ENCODE results near the gene TTC9.

Gene TTC9

DNA sequence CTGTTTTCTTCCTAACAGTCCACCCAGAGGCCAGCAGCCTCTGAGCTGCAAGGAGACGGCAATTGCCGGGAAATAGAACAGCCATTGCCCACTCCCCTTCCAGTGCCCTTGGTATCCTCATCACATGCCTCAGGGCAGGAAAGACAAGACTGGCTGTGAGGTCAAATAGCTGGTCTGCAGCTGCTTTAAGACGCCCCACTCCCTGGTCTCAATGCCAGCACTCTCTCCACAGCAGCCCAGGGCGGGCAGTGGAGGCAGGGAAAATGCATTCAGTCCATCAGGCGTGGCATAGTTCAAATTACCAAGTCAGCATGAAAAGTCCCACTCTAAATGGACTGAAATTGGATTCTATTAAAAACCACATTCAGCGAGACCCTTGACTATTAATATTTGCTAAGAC lies 35.6 kb downstream of the TTC9 start:
- Histone ChIP-seq H3K9me3 (ENCODE audit: control insufficient read depth, insufficient read depth, low read length) (no peaks in the 10 kb centered on the region), H3K27me3 (ENCODE audit: control insufficient read depth, insufficient read depth, low read length) (no peaks in the 10 kb centered on the region), H3K36me3 (ENCODE audit: control insufficient read depth, insufficient read depth, low read length) (peaks cover 9% of the 10 kb centered on the region), H3K4me1 (ENCODE audit: control insufficient read depth, insufficient read depth, low read length) (no peaks in the 10 kb centered on the region), H3K4me3 (ENCODE audit: low read depth, low read length) (no peak overlapping the region), H3K9ac (ENCODE audit: low read depth, low read length) (no peak overlapping the region), H3K27ac (ENCODE audit: low read depth, low read length) (no peak overlapping the region)

GRCh38 chr14:70680748-70681147 lies 39.0 kb downstream of the TTC9 start:
- Histone ChIP-seq H3K9ac (ENCODE audit: low read depth, low read length) (no peak overlapping the region), H3K36me3 (ENCODE audit: control insufficient read depth, insufficient read depth, low read length) (no peaks in the 10 kb centered on the region), H3K9me3 (ENCODE audit: control insufficient read depth, insufficient read depth, low read length) (no peaks in the 10 kb centered on the region), H3K4me1 (ENCODE audit: control insufficient read depth, insufficient read depth, low read length) (peaks cover 7% of the 10 kb centered on the region), H3K27me3 (ENCODE audit: control insufficient read depth, insufficient read depth, low read length) (no peaks in the 10 kb centered on the region), H3K27ac (ENCODE audit: low read depth, low read length) (no peak overlapping the region), H3K4me3 (ENCODE audit: low read depth, low read length) (no peak overlapping the region)

DNA sequence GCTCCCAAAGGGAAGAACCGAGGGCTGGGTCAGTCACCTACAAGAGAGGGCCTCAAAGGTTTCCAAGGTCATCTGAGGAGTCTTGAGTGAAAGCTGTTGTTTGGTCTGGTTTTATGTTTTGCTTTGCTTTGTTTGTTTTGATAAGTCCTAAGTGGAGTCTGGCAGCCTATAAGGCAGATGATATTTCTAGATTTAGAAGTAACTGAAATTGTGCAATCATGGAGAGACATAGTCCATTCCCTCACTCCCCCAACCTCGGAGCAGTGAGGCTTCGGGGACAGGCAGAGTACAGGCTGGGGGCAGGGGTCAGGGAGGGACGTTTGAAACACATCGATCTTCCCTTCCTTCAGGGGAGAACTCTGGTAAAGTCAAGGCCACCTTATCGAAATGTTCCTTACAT lies 42.3 kb downstream of the TTC9 start:
- Histone ChIP-seq H3K4me3 (ENCODE audit: low read depth, low read length) (no peak overlapping the region), H3K27ac (ENCODE audit: low read depth, low read length) (no peak overlapping the region), H3K4me1 (ENCODE audit: control insufficient read depth, insufficient read depth, low read length) (peaks cover 26% of the 10 kb centered on the region), H3K9ac (ENCODE audit: low read depth, low read length) (no peak overlapping the region), H3K27me3 (ENCODE audit: control insufficient read depth, insufficient read depth, low read length) (no peaks in the 10 kb centered on the region), H3K9me3 (ENCODE audit: control insufficient read depth, insufficient read depth, low read length) (no peaks in the 10 kb centered on the region), H3K36me3 (ENCODE audit: control insufficient read depth, insufficient read depth, low read length) (no peaks in the 10 kb centered on the region)

DNA sequence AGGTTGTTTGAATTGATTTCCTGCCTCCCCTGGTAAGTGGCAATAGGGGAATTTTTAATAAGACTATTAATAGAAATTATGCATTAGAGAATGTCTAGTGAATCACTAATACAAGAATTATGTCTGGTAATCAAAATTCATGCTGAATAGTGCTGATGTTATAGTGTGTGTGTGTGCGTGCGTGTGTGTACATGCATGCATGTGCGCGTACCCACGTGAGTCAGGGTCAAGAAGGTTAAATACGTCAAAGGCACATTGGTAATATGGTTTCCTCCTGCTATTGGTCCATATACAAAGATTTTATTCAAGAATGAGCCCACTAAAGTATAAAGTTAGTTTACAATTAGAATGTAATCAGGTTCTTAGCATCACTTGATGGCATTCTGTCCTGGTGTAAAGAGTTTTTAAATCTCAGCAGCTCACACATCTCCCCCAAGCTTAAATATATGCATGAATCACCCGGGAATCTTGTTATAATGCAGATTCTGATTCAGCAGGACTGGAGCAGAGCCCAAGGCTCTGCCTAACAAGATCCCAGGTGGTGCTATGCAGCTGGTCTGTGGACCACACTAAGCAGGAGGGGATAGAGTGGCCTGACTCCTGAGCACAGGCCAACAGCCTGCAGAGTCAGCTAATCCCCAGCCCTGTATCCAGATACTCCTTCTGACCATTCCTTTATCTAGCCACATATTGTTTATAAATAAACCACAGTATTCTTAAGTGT lies 43.9 kb downstream of the TTC9 start:
- peak overlapping the region; percentile 38 for H3K27ac ChIP-seq (ENCODE audit: low read depth, low read length)

DNA sequence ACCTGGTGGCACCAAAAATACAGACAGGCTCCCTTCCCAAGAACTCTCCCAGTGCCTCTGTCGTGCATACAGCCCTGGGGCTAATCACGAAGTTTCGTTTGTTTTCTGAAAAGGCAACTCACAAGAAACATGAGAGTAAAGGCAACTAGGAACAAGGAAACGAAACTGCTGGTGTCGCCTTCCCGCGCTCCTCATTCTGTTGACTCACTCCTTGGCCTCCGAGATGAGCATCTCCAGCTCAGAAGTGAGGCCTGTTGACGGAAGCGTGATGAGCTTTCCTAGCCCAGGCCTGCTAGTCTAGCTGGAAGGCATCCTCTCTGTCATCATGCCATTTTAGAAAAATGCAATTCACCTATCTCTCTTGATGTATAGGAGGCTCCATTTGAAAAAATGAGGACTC lies 50.5 kb downstream of the TTC9 start:
- no peaks in the 10 kb centered on the region for H3K27me3 ChIP-seq (ENCODE audit: control insufficient read depth, insufficient read depth, low read length)
- no peaks in the 10 kb centered on the region for H3K36me3 ChIP-seq (ENCODE audit: control insufficient read depth, insufficient read depth, low read length)
- no peak overlapping the region for H3K4me3 ChIP-seq (ENCODE audit: low read depth, low read length)
- H3K9me3 ChIP-seq (ENCODE audit: control insufficient read depth, insufficient read depth, low read length), result no peaks in the 10 kb centered on the region
- peaks cover 4% of the 10 kb centered on the region; the same call in 1 of the 2 replicates for H3K4me1 ChIP-seq (ENCODE audit: control insufficient read depth, insufficient read depth, low read length)
- no peak overlapping the region for H3K27ac ChIP-seq (ENCODE audit: low read depth, low read length)
- H3K9ac ChIP-seq (ENCODE audit: low read depth, low read length), result no peak overlapping the region

More for the DNA sequence above, 43.9 kb downstream of the TTC9 start:
- H3K4me1 ChIP-seq (ENCODE audit: control insufficient read depth, insufficient read depth, low read length), result peaks cover 26% of the 10 kb centered on the region
- H3K4me3 ChIP-seq (ENCODE audit: low read depth, low read length), result no peak overlapping the region
- H3K9me3 ChIP-seq (ENCODE audit: control insufficient read depth, insufficient read depth, low read length), result no peaks in the 10 kb centered on the region
- H3K36me3 ChIP-seq (ENCODE audit: control insufficient read depth, insufficient read depth, low read length), result no peaks in the 10 kb centered on the region
- H3K27me3 ChIP-seq (ENCODE audit: control insufficient read depth, insufficient read depth, low read length), result no peaks in the 10 kb centered on the region
- H3K9ac ChIP-seq (ENCODE audit: low read depth, low read length), result no peak overlapping the region; the same call in 1 of the 2 replicates

GRCh38 chr14:70696026-70696425 lies 54.3 kb downstream of the TTC9 start:
- H3K27me3 ChIP-seq (ENCODE audit: control insufficient read depth, insufficient read depth, low read length), result no peaks in the 10 kb centered on the region
- no peaks in the 10 kb centered on the region for H3K9me3 ChIP-seq (ENCODE audit: control insufficient read depth, insufficient read depth, low read length)
- H3K36me3 ChIP-seq (ENCODE audit: control insufficient read depth, insufficient read depth, low read length), result no peaks in the 10 kb centered on the region
- H3K4me1 ChIP-seq (ENCODE audit: control insufficient read depth, insufficient read depth, low read length), result no peaks in the 10 kb centered on the region; the same call in 1 of the 2 replicates
- H3K27ac ChIP-seq (ENCODE audit: low read depth, low read length), result no peak overlapping the region
- H3K9ac ChIP-seq (ENCODE audit: low read depth, low read length), result no peak overlapping the region
- H3K4me3 ChIP-seq (ENCODE audit: low read depth, low read length), result no peak overlapping the region

DNA sequence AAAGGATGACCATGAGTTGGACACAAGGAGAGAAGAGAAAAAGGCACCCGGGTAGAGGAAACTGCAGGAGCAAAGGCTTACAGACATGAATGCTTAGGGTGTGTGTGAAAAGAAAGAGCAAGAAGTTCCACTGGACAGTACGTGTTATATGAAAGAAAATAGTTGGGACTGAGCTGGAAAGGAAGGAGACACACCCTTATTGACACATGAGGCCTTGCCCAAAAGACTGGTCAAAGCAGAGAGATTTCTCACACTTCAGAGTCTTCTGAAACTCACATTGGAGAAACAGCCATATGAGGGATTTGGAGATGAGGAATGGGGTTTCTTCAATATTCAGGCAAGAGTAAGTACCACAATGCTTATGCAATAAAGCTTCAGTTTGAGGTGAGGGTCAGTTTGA lies 56.0 kb downstream of the TTC9 start:
- Histone ChIP-seq H3K36me3 (ENCODE audit: control insufficient read depth, insufficient read depth, low read length) (no peaks in the 10 kb centered on the region), H3K9ac (ENCODE audit: low read depth, low read length) (no peak overlapping the region), H3K4me1 (ENCODE audit: control insufficient read depth, insufficient read depth, low read length) (no peaks in the 10 kb centered on the region; the same call in 1 of the 2 replicates), H3K9me3 (ENCODE audit: control insufficient read depth, insufficient read depth, low read length) (no peaks in the 10 kb centered on the region), H3K4me3 (ENCODE audit: low read depth, low read length) (no peak overlapping the region), H3K27me3 (ENCODE audit: control insufficient read depth, insufficient read depth, low read length) (no peaks in the 10 kb centered on the region), H3K27ac (ENCODE audit: low read depth, low read length) (no peak overlapping the region)

- Histone ChIP-seq H3K27me3 (ENCODE audit: control insufficient read depth, insufficient read depth, low read length) (no peaks in the 10 kb centered on the region), H3K4me1 (ENCODE audit: control insufficient read depth, insufficient read depth, low read length) (no peaks in the 10 kb centered on the region; the same call in 1 of the 2 replicates), H3K4me3 (ENCODE audit: low read depth, low read length) (no peak overlapping the region), H3K9ac (ENCODE audit: low read depth, low read length) (no peak overlapping the region), H3K9me3 (ENCODE audit: control insufficient read depth, insufficient read depth, low read length) (no peaks in the 10 kb centered on the region), H3K36me3 (ENCODE audit: control insufficient read depth, insufficient read depth, low read length) (no peaks in the 10 kb centered on the region), H3K27ac (ENCODE audit: low read depth, low read length) (no peak overlapping the region)
These were observed 56.6 kb downstream of the TTC9 start for GRCh38 chr14:70698288-70698687.

DNA sequence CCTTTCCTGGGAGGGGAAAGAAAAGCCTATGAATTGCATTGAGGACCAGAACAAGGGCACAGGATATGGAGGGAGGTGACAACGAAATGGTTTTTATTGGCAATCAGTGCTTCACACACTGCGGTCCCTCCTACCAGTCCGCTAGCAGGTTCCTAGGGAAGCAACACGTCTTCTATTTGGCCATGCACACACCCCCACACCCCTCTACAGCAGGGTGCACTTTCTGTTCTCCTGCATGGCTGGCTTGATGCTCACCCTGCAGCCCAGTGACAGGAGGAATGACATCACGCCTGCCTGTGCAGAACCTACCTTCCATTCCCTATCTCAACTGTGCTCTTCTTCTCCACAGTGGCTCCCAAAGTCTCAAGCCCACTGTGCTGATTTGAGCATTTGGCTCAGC lies 57.9 kb downstream of the TTC9 start:
- Histone ChIP-seq H3K4me1 (ENCODE audit: control insufficient read depth, insufficient read depth, low read length) (no peaks in the 10 kb centered on the region; the same call in 1 of the 2 replicates), H3K9ac (ENCODE audit: low read depth, low read length) (no peak overlapping the region), H3K36me3 (ENCODE audit: control insufficient read depth, insufficient read depth, low read length) (no peaks in the 10 kb centered on the region), H3K27ac (ENCODE audit: low read depth, low read length) (no peak overlapping the region), H3K4me3 (ENCODE audit: low read depth, low read length) (no peak overlapping the region), H3K9me3 (ENCODE audit: control insufficient read depth, insufficient read depth, low read length) (no peaks in the 10 kb centered on the region), H3K27me3 (ENCODE audit: control insufficient read depth, insufficient read depth, low read length) (no peaks in the 10 kb centered on the region)

- Histone ChIP-seq H3K27me3 (ENCODE audit: control insufficient read depth, insufficient read depth, low read length) (no peaks in the 10 kb centered on the region), H3K4me1 (ENCODE audit: control insufficient read depth, insufficient read depth, low read length) (peaks cover 6% of the 10 kb centered on the region), H3K27ac (ENCODE audit: low read depth, low read length) (no peak overlapping the region), H3K9me3 (ENCODE audit: control insufficient read depth, insufficient read depth, low read length) (no peaks in the 10 kb centered on the region), H3K9ac (ENCODE audit: low read depth, low read length) (no peak overlapping the region), H3K36me3 (ENCODE audit: control insufficient read depth, insufficient read depth, low read length) (no peaks in the 10 kb centered on the region), H3K4me3 (ENCODE audit: low read depth, low read length) (no peak overlapping the region)
These were observed 59.4 kb downstream of the TTC9 start for GRCh38 chr14:70700955-70701585.

DNA sequence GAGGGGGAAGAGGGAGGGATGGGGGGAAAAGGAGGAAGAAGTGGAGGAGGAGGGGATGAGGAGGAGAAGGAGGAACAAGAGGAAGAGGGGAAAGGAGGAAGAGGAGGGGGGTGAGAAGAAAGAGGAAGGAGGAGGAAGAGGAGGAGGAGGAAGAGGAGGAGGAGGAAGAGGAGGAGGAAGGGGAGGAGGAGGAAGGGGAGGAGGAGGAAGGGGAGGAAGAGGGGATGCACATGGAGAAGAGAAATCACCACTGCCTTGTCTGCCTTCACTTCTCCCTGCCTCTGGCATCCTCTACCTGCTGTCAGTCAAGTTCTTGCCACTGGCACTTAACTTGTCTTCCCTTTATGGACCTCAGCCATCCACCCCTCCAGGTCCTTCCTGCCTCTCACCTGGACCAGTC lies 59.9 kb downstream of the TTC9 start:
- Histone ChIP-seq H3K9me3 (ENCODE audit: control insufficient read depth, insufficient read depth, low read length) (no peaks in the 10 kb centered on the region), H3K4me1 (ENCODE audit: control insufficient read depth, insufficient read depth, low read length) (peaks cover 11% of the 10 kb centered on the region), H3K9ac (ENCODE audit: low read depth, low read length) (no peak overlapping the region), H3K36me3 (ENCODE audit: control insufficient read depth, insufficient read depth, low read length) (no peaks in the 10 kb centered on the region), H3K4me3 (ENCODE audit: low read depth, low read length) (no peak overlapping the region), H3K27ac (ENCODE audit: low read depth, low read length) (no peak overlapping the region), H3K27me3 (ENCODE audit: control insufficient read depth, insufficient read depth, low read length) (no peaks in the 10 kb centered on the region)

Measured in HUES48 (cell line).